Stimulated activated CD4-positive, alpha-beta T cell treated with anti-CD3 and anti-CD28 coated beads, Interleukin-12 subunit alpha, Interleukin-12 subunit beta, amount 100 ng/mL, for 24 hours (primary cell): Measurements from ENCODE around the gene VGLL1.

Experiments
- DNase-seq, 2 experiments: peaks; one replicate each; pipeline ENCODE4 v3.0.0-alpha.2; 2020; ENCODE audit warnings: low read depth in 2 of 2

The VGLL1 gene

GRCh38 chrX:136551410-136551809 is 19.4 kb downstream of the VGLL1 start:
- no peak for DNase-seq

- DNase-seq, result no peak
Measured at GRCh38 chrX:136555694-136556093, 23.7 kb downstream of the VGLL1 start.

GRCh38 chrX:136572030-136572429 is 40.0 kb downstream of the VGLL1 start:
- DNase-seq, result no peak

GRCh38 chrX:136574548-136574947 is 42.5 kb downstream of the VGLL1 start:
- DNase-seq, result no peak

GRCh38 chrX:136577552-136577951 is 45.5 kb downstream of the VGLL1 start:
- DNase-seq, result peak; percentile 30 to 61

GRCh38 chrX:136580316-136580715 is 48.3 kb downstream of the VGLL1 start:
- no peak for DNase-seq

GRCh38 chrX:136582624-136583023 is 50.6 kb downstream of the VGLL1 start:
- DNase-seq, result no peak

GRCh38 chrX:136584545-136584944 is 52.5 kb downstream of the VGLL1 start:
- DNase-seq, result peak in 1 of 2 experiments; percentile 26

GRCh38 chrX:136585262-136585661 is 53.2 kb downstream of the VGLL1 start:
- DNase-seq, result no peak

- DNase-seq, result no peak
Measured at GRCh38 chrX:136585960-136586359, 53.9 kb downstream of the VGLL1 start.

GRCh38 chrX:136586386-136586785 is 54.4 kb downstream of the VGLL1 start:
- DNase-seq, result no peak

GRCh38 chrX:136587532-136587931 is 55.5 kb downstream of the VGLL1 start:
- DNase-seq, result no peak

- no peak for DNase-seq
Measured at GRCh38 chrX:136588036-136588435, 56.0 kb downstream of the VGLL1 start.

- DNase-seq, result no peak
Measured at GRCh38 chrX:136589966-136590365, 58.0 kb downstream of the VGLL1 start.

- DNase-seq, result no peak
Measured at GRCh38 chrX:136597356-136597755, 65.3 kb downstream of the VGLL1 start.

- no peak for DNase-seq
Measured at GRCh38 chrX:136597954-136598353, 65.9 kb downstream of the VGLL1 start.

GRCh38 chrX:136598631-136599030 is 66.6 kb downstream of the VGLL1 start:
- DNase-seq, result no peak

GRCh38 chrX:136600059-136600458 is 68.0 kb downstream of the VGLL1 start:
- no peak for DNase-seq
